Stimulated activated CD4-positive, alpha-beta T cell treated with anti-CD3 and anti-CD28 coated beads, Interleukin-4, amount 100 ng/mL, for 1 hour (primary cell): Measurements from ENCODE around the gene HSF2BP.

Experiments used
- DNase-seq: peaks from one replicate; pipeline ENCODE4 v3.0.0-alpha.2; 2020

The HSF2BP gene

DNA sequence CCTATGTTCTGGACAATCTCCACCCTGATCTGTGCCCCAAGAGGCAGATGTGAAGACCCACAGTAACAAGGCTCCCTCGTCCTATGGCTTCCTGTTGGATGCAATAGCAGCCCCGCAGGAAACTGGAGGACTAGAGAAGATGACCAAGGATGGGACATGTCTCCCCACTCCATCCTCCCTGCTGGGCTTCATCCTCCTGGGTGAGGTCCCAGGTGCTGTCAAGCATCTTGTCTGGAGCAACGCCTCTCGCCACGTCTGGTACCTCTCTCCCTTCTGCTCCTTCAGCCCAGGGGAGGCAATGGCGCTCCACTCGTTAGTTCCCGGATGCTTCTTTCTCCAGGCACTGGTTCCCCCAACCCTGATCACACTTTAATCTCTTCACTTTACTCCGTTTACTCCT lies 11.1 kb downstream of the HSF2BP start:
- DNase-seq = no peak

DNA sequence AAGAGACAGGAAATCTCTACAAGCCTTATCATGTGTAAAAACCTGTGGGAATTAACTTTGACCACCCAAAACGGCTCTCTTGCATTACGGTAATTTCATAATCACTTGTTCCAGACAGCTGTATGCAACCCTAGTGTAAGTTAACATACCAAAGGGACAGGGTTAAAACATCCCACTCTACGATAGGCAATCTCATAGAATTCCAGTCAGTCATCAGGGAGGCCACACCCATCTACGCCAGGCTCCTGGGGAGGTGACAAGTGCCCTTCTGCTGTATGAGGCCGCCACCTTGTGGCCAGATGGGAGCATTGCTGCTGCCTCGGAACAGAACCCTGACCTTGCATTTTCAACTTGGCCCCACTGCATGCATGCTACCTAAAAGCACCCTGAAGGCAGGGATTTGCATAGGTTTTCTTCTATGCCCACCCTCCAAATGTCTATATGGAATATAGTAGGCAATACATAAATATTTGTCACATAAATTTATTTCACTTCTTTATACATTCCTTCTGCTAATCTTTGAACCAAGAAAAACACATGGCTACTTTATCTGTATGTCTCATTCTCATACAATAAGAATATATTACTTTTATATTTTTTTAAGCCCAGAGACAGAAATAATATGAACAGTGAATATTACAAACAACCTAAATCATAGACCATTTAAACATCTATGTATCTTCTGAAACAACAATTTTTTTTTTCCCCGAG lies 12.6 kb downstream of the HSF2BP start:
- peak; percentile 83 for DNase-seq

DNA sequence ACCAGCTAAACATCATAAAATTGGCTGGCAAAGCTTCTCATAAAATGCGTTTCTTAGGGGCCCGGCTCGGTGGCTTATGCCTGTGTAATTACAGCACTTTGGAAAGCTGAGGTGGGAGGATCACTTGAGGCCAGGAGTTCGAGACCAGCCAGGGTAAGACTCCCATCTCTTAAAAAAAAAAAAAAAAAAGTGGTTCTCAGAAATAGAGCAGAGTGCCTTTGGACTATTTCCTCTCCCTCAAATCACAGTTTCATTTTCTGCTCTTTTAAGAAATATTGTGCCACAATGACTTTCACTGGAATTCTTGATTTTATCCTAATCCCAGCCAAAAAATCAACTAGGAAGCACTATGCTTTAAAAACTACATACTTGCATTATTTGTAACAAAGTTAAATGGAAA lies 13.3 kb downstream of the HSF2BP start:
- DNase-seq = no peak

DNA sequence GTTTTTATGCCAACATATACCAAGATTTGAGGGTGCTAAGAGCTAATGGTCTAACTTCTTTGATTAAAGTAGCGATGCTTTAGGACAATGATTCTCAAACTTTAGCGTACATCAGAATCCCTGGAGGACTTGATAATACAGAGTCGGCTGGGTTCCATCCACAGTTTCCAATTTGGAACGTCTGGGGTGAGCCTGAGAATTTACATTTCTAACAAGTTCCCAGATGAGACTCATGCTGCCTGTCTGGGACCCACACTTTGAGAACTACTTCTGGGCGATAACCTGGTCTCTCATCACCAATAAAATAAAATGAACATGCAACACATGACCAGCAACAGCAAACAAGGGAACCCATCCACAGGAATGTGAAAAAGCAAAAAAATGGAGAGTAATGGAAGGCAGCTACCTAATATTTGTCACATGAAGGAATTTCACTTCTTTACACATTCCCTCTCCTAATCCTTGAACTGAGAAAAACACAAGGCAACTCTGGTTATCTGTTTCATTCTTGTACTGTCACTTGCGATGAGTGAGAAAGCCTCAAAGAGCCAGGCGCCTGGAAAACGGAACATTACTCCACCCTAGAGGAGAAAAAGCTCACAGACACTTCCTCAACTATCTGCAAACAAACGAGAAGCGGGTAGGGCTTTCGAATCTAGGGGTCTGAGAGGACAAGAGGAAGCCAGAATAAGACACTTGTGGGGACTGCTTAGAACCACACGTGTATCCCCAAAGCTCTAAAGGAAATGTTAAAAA lies 14.0 kb downstream of the HSF2BP start:
- DNase-seq = no peak

DNA sequence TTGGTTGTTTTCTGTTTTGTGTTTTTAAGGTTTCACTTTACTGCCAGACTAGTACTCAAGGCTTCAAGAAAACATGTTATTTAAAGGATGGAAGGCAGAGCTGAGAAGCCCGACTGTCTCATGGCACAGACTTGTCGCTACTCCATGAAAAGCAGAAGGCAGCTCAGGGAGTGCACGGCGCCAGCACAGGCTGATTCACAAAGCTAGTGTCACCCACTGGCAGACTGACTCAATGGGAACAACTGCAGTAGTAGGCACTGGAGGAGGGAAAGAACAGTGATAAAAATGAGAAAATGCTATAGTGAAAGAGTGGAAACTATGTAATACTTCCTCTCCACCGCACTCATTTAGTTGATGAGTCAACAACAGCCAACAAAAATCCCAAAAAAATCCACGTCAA lies 14.7 kb downstream of the HSF2BP start:
- no peak for DNase-seq

DNA sequence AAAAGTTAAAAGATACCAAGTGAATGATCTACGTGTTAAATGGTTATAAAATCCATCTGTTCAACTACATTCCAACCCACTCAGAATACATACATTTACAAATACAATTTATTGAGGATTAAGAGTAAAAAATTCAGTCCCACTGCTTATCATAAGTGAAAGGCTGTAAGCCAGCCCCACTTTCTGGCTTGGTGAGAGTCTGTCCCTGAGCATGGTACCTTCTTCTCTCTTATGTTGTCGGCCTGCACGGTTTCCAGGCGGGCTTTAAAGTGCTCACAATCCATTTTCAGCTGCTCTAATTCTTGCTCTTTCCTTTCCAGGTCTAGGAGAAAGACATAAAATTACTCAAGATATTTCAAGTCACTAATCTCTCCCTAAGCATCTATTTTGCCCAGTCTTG lies 15.2 kb downstream of the HSF2BP start:
- DNase-seq = no peak

DNA sequence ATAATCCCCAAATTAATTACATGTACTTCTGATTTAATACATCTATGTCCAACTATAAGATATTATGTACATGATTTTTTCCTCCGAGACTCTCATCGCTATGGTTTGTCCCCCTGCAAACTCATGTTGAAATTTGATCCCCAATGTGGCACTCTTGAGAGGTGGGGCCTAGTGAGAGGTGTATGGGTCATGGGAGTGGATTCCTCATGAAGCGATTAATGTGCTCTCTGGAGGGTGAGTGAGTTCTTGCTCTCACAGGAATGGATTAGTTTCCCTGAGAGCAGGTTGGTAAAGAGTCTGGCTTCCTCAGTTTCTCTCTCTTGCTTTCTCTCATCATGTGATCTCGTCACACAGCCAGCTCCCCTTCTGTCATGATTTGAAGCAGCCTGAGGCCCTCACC lies 16.1 kb downstream of the HSF2BP start:
- DNase-seq = no peak

DNA sequence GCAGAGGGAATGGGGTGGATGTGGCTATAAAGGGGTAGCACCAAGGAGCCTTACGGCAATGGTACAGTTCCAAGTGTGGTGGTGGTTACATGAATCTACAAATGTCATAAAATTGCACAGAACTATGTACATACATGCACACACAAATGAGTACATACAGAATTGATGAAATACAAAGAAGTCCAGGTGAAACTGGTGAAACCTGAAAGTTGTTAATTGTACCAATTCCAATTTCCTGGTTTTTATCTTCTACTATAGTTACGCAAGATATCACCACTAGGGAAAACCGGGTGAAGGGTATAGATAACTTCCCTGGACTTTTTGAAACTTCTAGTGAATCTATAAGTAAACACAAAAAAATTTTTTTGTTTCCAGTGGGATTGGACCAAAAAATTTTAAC lies 18.9 kb downstream of the HSF2BP start:
- no peak for DNase-seq

DNA sequence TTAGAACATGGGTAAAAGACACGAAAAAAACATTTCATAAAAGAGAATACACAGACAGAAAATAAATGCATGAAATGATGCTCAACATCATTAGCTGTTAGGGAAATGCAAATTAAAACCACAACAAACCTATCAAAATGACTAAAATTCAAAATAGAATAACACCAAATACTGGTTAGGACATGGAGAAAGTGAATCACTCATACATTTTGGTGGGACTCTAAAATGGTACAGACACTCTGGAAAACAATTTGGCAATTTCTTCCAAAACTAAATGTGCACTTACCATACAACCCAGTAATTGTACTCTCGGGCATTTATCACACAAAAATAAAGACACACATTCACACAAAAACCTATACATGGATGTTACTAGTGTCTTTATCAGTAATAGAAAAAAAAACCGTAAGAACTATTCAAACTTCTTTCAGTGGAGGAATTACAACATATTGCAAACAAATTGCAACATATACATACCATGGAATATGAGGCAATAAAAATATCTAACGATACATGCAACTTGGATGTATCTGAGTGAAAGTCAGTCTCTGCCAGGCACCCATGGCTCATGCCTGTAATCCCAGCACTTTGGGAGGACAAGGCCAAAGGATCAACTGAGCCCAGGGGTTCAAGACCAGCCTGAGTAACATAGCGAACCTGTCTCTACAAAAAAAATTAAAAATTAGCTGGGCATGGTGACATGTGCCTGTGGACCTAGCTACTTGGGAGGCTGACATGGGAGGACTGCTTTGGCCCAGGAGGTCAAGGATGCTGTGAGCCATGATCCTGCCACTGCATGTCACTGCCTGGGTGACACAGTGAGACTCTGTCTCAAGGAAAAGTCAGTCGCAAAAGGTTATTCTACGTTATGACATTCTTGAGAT lies 19.6 kb downstream of the HSF2BP start:
- DNase-seq = no peak

DNA sequence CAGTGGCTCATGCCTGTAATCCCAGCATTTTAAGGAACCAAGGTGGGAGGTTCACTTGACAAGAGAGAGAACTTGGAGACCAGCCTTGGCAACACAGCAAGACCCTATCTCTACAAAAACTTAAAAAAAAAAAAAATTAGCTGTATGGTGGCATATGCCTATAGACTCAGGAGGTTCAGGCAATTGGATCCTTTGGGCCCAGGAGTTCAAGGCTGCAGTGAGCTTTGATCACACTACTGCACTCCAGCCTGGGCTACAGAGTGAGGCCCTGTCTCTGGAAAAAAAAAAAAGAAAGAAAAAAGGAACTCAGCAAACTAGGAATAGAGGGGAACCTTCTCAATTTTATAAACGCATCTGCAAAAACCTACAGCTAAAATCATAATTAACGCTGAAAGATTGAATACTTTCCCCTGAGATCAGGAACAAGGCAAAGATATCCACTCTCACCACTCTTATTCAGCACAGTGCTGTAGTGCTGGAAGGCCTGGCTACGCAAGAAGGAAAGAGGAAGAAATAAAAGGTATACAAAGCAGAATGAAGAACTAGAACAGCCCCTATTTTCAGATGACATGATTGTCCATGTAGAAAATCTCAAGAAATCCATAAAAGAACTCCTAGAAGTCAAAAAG lies 21.6 kb downstream of the HSF2BP start:
- DNase-seq = no peak

DNA sequence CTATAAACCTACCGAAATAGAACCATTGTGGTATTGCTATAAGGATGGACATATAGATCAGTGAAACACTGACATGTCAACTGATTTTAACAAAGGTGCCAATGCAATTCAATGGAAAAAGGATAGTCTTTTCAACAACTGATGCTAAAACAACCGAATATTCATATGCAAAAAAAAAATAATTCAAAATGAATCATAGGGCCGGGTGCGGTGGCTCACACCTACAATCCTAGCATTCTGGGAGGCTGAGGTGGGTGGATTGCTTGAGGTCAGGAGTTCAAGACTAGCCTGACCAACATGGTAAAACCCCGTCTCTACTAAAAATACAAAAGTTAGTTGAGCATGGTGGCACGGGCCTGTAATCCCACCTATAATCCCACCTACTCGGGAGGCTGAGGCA lies 23.9 kb downstream of the HSF2BP start:
- no peak for DNase-seq

DNA sequence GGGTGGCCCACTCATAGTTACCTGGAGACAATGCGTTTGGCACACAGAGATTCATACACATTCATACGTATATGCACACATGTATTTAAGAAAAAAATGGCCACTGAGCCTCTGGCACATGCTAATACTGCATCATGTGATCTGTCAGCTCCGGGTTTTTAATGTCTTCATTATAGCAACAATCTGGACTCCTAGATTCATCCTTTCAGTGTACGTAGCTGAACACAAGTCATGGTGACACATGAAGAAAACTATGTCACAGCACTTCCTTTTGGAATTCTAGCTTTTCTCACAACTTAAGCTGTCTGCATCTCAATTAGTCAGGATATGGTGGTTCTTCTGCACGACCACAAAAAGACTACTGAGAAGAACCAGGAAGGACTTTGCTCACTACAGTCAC lies 24.7 kb downstream of the HSF2BP start:
- no peak for DNase-seq

DNA sequence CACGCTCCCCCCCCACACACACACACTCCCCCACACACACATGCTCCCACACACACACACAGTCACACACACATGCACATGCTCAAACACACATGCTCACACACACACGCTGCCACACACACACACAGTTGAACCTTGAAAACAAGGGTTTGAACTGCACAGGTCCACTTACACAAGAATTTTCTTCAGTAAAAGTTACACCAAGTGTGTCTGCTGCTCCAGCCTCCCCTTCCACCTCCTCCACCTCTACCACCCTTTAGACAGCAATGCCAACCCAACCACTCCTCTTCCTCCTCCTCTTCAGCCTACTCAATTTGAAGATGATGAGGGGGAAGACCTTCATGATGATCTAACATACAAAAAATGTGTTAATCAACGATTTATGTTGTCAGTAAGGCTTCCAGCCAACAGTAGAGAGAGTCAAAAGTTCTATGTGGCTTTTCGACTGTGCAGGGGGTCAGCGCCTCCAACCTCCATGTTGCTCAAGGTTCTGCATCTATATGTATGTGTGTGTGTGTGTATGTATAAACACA lies 26.8 kb downstream of the HSF2BP start:
- DNase-seq = no peak

DNA sequence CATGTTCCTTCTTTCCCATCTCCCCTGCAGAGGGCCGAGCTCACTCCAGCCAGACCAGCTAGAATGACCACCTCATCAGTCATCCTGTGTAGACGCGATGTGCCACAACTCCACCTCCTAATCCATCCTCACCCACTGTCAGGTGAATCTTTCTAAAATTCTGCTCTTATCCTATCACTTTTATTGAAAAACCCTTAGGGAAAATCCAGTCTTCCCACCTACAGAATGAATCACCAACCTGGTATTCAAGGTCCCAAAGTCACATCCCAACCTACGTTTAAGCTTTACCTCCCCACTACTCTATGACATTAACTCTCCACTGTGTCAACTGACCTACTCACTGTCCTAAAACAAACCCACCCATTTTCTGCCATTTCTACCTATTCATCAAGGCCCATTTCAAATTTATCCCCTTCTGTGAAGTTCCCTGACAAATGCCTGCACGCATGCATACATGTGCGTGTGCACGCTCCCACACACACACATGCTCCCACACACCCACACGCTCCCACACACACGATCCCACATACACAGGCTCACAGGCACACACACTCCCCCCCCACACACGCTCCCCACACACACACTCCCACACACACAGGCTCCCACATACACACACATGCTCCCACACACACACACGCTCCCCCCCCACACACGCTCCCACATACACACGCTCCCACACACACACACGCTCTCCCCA lies 27.7 kb downstream of the HSF2BP start:
- DNase-seq = no peak

DNA sequence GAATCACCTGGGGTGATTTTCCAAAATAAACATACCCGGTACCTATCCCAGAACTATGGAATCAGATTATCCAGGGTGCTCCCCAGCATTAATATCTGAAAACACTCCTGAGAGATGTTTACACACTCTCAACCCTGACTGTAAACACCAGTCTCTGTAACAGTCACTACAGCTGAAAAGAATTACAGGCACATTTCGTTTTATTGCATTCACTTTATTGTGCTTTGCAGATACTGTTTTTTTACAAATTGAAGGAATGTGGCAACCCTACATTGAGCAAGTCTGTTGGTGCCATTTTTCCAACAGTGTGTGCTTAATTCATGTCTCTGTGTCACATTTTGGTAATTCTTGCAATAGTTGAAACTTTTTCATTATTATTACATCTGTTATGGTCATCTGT lies 31.8 kb downstream of the HSF2BP start:
- no peak for DNase-seq

DNA sequence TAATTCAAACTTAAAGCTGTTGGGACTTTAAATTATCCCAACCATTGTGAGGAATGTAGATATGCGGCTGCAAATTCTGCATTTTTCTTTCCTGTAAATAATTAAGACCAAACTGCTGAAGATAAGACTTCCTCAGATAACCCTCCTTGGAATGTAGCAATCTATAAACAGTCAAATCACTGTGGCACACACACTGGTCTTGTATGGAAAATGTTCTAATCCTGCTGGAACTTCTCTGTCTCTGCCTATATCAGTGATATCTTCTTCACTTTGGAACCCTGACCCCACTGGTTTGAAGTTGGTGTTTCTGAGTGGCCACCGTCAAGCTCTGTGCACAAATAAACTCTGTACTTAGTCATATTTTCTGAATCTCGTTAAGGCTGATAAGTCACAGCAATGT lies 32.9 kb downstream of the HSF2BP start:
- no peak for DNase-seq

DNA sequence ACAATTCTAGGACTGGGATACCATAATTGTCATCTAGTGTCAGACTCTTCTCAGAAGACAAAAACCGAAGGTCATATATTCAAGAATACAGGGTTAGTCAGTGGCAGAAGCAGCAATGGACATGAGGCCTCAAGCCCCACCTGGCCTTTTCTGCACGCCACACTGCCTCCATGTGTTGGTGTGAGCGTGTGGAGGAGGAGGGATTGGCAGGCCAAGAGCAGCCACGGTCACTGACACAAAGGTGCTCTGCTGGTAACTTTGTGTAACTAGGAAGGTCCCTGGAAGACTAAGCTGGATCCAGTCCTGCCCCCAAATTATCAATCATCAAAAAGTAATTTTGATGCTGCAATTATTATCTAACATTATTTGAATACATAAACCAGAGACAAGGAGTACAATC lies 34.9 kb downstream of the HSF2BP start:
- DNase-seq = no peak

DNA sequence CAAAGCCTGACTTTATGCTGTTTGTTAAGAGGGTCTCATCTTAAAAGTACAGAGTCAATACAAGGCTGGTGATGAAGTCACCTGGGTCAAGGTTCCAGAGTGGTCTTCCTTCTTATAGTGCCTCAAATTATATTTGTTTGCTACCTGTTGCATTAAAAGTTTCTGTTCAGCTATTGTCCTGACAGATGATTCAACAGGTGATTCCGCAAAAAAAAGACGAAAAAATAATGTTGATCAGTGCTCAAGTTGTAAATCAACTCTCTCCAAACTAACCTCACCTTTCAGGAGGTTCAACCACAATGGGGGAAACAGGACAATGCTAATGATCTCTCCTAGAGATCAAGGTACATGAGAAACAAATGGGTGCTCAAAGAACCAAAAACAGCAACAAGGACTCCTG lies 35.7 kb downstream of the HSF2BP start:
- DNase-seq = no peak

DNA sequence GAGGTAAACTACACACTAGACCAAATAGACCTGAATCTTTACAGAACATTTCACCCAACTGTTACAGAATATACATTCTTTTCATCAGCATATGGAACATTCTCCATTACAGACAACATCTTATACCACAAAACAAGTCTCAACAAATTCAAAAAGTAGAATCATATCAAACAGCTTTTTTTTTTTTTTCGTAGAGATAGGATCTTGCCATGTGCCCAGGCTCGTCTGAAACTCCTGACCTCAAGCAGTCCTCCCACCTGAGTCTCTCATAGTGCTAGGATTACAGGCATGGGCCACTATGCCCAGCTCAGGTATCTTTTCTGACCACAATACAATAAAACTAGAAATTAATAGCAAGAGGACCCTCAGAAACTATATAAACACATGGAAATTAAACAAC lies 36.5 kb downstream of the HSF2BP start:
- no peak for DNase-seq

DNA sequence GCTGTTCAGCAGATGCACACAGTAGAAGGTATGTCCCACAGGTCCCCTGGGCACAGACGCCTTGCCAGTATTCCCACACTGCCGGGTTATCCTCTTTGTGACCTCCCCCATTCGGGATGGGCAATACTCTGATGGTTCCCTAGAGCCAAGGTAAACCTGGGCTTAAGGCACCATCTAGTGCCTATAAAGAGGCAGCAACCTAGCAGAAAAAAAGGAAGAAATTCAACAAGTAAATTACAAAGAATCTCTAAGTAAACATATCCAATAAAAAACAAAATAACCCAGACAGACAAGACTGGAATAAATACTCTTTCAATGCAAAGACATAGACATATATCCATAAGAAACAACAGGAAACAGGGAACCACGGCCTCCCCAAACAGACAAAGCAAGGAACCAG lies 39.4 kb downstream of the HSF2BP start:
- DNase-seq = no peak

DNA sequence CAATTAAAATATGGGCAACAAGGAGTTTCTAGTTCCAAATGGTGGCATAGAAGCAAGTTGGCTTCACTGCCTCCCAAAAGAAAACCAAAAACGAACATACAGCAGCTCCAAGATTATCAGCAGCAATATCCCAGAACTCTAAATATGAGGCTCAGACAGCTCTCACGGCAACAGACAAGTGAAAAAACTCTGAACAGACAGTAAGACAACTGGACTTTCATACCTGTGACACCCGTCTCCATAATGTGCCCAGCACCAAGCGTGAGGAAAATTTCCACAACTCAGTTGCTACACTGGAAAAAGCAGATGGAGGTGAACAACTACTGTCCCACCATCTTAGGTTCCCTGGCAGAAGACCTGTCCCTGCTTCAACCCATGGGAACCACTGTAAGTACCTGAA lies 39.9 kb downstream of the HSF2BP start:
- no peak for DNase-seq

DNA sequence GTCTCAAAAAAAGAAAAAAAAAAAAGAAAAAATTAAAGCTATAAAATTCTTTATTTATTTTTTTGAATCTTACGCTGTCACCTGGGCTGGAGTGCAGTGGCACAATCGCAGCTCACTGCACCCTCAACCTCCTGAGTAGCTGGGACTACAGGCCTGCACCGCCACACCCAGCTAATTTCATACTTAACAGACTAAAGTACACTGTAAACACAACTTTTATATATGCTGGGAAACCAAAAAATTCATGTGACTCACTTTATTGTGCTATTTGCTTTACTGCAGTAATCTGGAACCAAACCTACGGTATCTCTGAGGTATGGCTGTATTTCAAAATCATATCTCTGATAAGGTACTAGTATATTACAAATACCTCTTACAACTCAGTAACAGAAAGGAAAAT lies 40.3 kb downstream of the HSF2BP start:
- no peak for DNase-seq
